Stimulated activated CD8-positive, alpha-beta memory T cell treated with anti-CD3 and anti-CD28 coated beads, Interleukin-7, amount 100 ng/mL, for 1 hour (primary cell): ENCODE data around the gene LARP1.

Experiments used
- DNase-seq, 2 donors: peaks; one replicate each; pipeline ENCODE4 v3.0.0-alpha.2; 2020; ENCODE audit warnings: low read depth in 2 of 2

LARP1 gene

DNA sequence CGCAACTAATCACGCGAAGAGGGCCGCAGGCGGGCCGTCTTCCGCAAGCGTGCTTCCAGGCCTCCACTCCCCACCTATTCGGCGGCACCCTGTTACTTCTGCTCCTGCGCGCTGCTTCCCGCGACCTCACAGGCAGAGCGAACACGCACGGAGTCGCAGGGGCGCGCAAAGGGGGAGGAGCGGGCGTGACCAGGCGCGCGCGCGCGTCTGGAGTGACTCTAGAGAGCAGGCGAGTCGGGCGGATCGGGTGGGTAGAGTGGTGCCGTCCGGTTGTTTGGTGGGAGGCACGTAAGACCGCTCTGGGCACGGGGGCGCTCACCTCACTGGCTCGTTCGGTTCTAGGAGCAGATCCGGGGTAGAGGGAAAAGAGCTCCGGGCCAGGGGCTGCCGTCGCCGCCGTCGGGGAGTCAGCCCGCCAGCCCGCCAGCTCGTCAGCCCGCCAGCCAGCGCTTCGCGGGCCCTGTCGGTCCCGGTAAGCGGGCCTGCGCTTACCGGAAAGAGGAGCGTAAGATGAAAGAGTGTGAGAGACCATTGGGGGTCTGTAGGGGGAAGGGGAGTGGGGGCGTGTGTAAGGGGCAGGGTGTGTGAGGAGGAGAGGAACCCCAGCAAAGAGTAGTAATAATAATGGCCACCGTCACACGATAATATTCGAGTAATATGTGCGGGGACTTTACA lies 103.3 kb downstream of the LARP1 start, which contains the start of gene CNOT8:
Gene CNOT8, plus strand, starts transcription at position 331 of the 675 bp plus-strand sequence. CDS start 4,652 bp downstream, outside the sequence.
- DNase-seq, result peak; percentile 95 to 96

DNA sequence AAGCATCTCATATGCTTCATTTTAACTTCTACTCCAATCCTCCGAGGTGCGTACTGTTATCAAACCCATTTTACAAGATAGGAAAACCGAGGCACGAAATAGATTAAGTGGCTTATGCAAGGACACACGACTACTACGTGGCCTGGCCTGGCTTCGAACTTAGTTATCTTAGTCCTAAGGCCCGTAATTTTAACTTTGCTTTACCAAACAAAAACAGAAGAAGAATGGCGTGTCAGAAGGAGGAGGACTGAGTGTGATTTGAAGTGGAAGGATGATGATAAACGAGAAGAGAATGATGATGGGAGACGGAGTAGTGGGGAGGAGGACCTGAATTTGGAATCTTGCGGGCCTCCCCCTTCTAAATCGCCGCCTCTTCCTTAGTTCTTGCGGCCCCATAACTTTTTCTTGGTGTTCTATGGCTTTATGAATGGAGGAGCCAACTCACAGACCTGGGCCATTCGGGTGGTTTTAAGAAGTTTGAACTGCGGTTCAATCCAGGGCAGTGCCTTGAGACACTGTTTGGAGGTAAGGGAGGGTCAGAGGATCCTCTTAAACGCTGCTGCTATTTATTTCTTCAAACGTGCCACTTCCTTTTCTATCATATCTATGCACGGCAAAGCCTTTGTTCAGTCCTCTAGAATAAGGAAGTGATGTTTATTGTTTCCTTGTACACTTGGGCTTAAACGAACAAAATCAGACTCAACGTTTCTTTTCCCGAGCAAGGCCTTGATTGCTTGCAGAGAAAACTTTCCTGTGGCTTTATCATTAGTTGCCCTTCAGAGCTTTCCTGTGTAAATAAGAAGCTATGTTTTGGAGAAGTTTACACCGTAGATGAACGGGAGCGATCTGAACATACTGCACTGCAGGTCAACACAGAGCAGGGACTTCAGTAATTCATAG lies 104.0 kb downstream of the LARP1 start:
- no peak for DNase-seq

DNA sequence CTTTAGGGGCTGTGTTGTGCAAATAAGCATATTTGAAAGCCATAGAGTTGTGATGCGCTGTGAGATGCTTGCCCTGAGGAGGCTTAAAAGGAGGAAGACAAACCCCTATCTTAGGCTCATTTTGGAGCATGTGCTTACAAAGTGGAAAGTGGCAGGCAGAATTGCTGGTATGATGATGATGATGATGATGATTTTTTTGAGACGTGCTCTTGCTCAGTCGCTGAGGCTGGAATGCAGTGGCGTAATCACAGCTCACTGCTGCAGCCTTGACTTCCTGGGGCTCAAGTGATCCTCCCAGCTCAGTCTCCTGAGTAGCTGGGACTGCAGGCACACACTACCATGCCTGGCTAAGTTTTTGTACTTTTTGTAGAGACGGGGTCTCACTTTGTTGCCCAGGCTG lies 104.9 kb downstream of the LARP1 start:
- no peak for DNase-seq

DNA sequence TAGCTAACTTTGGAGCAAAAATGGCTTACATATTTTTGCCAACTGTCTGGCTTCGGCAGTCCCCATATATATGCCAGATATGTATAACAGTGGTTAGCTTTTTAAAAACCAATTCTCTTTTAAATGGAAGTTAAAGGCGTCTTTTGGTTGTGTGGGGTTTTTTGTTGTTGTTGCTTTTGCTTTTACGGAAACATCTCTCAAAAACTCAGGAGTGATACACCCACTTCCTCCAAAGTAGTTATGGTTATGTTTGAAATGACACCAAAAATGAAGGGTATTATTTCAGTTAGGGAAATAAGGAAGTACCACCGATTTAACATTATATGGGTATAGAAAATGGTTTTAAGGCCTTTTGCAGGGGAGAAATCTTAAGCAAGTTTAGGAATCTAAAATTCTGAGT lies 105.6 kb downstream of the LARP1 start:
- no peak for DNase-seq

DNA sequence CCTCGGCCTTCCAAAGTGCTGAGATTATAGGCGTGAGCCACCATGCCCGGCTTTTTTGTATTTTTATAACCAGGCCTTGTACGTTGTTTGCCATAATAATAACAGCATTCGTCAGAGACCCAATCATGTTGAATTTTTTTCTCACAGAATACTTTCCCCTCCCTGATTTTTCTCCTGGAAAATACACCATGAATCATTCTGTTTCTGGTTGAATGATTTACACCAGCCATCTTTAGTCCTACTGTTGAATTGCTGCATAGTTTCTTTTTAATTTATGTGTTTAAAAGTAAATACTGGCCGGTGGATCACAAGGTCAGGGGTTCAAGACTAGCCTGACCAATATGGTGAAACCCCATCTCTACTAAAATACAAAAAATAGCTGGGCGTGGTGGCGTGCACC lies 106.8 kb downstream of the LARP1 start:
- no peak for DNase-seq

DNA sequence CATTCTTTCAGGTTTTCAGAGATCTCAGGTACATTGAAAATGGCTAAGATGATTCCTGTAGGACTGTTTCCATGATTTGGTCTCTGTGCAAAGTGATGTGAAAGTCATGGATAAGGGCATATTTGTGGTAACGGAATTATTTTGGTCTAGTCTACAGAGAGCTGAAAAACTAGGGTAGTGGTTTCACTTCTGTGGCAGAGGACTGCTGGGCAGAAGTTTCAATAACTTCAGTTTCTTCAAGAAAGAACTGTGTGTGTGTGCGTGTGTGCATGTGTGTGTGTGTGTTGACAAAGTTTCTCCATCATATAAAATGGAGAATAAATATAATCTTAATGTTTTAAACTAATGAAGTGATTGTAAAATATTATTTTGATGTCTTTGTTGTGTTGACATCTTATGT lies 107.6 kb downstream of the LARP1 start:
- DNase-seq, result no peak

DNA sequence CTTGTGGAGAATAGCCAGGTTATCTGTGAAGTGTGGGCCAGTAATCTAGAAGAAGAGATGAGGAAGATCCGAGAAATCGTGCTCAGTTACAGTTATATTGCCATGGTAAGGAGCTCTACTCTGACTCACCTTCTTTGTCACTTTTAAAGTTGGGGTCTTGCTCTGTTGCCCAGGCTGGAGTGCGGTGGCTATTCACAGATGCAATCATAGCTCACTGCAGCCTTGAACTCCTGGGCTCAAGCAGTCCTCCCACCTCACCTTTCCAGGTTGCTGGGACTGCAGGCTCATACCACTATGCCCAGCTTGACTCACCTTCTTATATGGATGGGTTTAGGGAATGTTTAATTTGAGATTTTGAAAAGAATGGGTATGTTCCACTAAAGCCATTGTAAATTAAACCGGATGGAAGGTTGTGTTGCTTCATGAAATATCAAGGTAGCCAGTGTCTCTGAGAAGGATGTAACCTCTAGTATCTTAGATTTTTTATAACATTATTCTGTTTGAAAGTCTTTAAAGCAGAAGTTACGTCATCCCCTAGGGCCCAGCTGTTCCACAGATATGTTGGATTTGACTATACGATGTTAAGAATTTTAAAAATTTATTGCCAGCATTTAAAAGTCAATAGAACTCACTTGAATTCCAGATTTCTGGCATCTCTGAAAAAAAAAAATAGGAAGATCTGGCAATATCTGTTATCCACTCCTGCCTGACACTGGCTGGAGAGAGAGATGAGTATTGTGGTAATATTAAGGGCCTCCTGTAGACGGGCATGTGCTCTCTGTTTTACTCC lies 108.3 kb downstream of the LARP1 start:
- DNase-seq, result no peak

DNA sequence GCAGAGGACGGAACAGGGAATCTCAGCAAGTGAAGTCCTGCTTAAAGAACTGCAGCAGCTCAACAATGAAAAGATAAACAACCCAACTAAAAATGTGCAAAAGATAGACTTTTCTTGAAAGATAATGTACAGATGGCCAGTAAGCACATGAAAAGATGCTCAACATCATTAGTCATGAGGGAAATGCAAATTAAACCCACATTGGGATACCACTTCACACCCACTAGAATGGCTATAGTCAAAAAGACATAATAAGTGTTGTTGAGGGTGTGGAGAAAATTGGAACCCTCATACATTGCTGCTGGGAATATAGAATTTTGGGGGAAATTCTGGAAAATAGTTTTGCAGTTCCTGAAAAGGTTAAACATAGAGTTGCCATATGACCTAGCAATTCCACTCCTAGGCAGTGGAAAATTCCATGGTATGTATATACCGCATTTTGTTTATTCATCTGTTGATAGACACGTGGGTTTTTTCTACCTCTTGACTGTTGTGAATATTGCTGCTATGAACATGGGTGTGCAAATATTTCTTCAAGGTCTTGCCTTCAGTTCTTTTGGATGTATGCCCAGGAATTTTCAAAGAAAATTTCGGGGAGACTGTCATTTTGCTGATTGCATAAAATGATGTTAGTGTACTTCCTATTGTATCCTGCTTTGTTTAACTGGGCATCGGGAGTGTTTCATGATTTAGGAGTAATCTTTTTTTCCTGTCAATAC lies 110.4 kb downstream of the LARP1 start:
- DNase-seq, result no peak

DNA sequence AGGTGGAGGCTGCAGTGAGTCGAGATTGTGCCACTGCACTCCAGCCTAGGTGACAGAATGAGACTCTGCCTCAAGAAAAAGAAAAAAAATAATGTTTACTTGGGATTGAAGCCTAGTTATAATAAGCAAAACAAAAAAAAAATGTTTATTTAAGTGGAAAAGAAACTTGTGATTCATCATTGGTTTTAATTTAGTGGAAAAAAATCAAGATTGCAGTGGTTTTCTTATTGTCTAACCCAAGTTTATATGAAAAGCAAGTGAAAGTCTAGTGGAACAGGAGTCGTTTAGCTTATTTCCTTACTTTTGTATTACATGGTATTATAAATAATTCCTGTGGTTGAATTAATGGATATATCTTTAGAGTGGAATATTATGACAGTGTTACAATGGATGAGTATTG lies 111.7 kb downstream of the LARP1 start:
- no peak for DNase-seq
